Spleen (tissue), 7 donors: Measurements from ENCODE around the gene UBE2QL1.

Source experiments
- CTCF ChIP-seq, 11 experiments: fragments of 200-600 bp in 7 of 11; fragments of 450-650 bp in 4 of 11; sonication (generic) in 4 of 11; IDR thresholded peaks in 8 of 11; conservative IDR thresholded peaks in 3 of 11; 1 replicate in 7 of 11; 2 replicates in 4 of 11; pipeline versions ENCODE4 v1.4.0 to v1.8.0; 2016 to 2021; ENCODE audit warnings: antibody characterized with exemption in 11 of 11, inconsistent platforms in 4 of 11, mild to moderate bottlenecking in 1 of 11
- POLR2AphosphoS5 ChIP-seq, 3 donors: sonication (generic); formaldehyde crosslinking; IDR thresholded peaks; one replicate each; pipeline ENCODE4 v1.5.1; 2017; ENCODE audit warnings: antibody characterized with exemption in 3 of 3
- donor health status: DM: no; HTN: no; CAD: no; lungs with moderate emphysema.
- donor health status: DM: no; HTN: no; CAD: no.
- donor health status: DM: no; HTN: no; CAD: no.

GRCh38 chr5:6498968-6499367 is 50.3 kb downstream of the UBE2QL1 start:
- TF ChIP-seq POLR2AphosphoS5 (IDR thresholded peaks at IDR 0.05) (no peak), CTCF (IDR thresholded peaks at IDR 0.05 in 8 of 11, conservative IDR thresholded peaks at IDR 0.05 in 3 of 11) (no peak)
